Upper lobe of right lung (tissue), 1 donor: ENCODE measurements around the gene DPH1. TPM values are rescaled to one million over a fixed set of nuclear protein-coding genes. Genes with fewer than 3 reads are reported as not detected.

Experiments
- ATAC-seq: fragments of 200-7000 bp; cut with Tn5 transposase; one replicate; pipeline ENCODE4 v1.9.1; 2020; ENCODE audit warnings: mild to moderate bottlenecking, moderate library complexity
- DNase-seq: peaks from one replicate; pipeline ENCODE4 v3.0.0-alpha.2; 2020
- H3K27ac ChIP-seq: fragments of 200-600 bp; one replicate; pipeline ENCODE4 v1.8.0; 2022
- H3K27me3 ChIP-seq: fragments of 200-600 bp; one replicate; pipeline ENCODE4 v1.8.0; 2022; ENCODE audit warnings: mild to moderate bottlenecking
- H3K36me3 ChIP-seq: fragments of 200-600 bp; one replicate; pipeline ENCODE4 v1.8.0; 2022
- H3K4me1 ChIP-seq: fragments of 200-600 bp; one replicate; pipeline ENCODE4 v1.8.0; 2022
- H3K4me3 ChIP-seq: fragments of 200-600 bp; one replicate; pipeline ENCODE4 v1.8.0; 2022; ENCODE audit warnings: mild to moderate bottlenecking
- H3K9me3 ChIP-seq: fragments of 200-600 bp; one replicate; pipeline ENCODE4 v1.8.0; 2022
- CTCF ChIP-seq: fragments of 200-600 bp; IDR thresholded peaks from one replicate; pipeline ENCODE4 v1.8.0; 2022; ENCODE audit warnings: antibody characterized with exemption
- intact Hi-C: fragments of 100-400 bp; cut with DNase I; formaldehyde crosslinking; loops from one replicate; pipeline ENCODE4 v1.11.0; 2022
- total RNA-seq: library from RNA; stranded (reverse); fragmentation: NEBNext Ultra II Directional; extraction: Animal tissue kit (Norgen Biotek cat#: 25700); gene quantifications from one replicate; pipeline ENCODE4 v1.2.1, GENCODE V29; 2021
- donor health status: DM: no; HTN: yes; CAD: no; lungs with severe emphysema.

DPH1 gene
- total RNA-seq, 1 donor from 2014 or later, result 47.8 TPM

- ATAC-seq, result no peak
- H3K36me3 ChIP-seq, result peaks cover 24% of the 10 kb centered on the region
- no peaks in the 10 kb centered on the region for H3K9me3 ChIP-seq
Measured at GRCh38 chr17:2062571-2063183, 32.7 kb downstream of the DPH1 start.

GRCh38 chr17:2063261-2064146, 33.6 kb downstream of the DPH1 start:
- Histone ChIP-seq H3K27me3 (no peaks in the 10 kb centered on the region), H3K4me1 (peaks cover 80% of the 10 kb centered on the region), H3K9me3 (no peaks in the 10 kb centered on the region), H3K4me3 (no peak overlapping the region), H3K36me3 (peaks cover 28% of the 10 kb centered on the region), H3K27ac (peak overlapping the region; percentile 69)
- no peak for DNase-seq
- TF ChIP-seq CTCF, result no peak
- intact Hi-C loops, result no loop called here
- no peak for ATAC-seq

More at GRCh38 chr17:2062571-2063183, 32.7 kb downstream of the DPH1 start:
- Histone ChIP-seq H3K4me1 (peaks cover 72% of the 10 kb centered on the region), H3K27me3 (no peaks in the 10 kb centered on the region), H3K27ac (peak overlapping the region; percentile 69), H3K4me3 (no peak overlapping the region)
- DNase-seq, result no peak
- intact Hi-C loops, result no loop called here
- TF ChIP-seq CTCF, result no peak

GRCh38 chr17:2064147-2064489, 34.2 kb downstream of the DPH1 start:
- Histone ChIP-seq H3K36me3 (peaks cover 32% of the 10 kb centered on the region), H3K4me1 (peaks cover 82% of the 10 kb centered on the region), H3K27me3 (no peaks in the 10 kb centered on the region), H3K4me3 (no peak overlapping the region), H3K9me3 (no peaks in the 10 kb centered on the region), H3K27ac (peak overlapping the region; percentile 55)
- DNase-seq, result no peak
- no peak for ATAC-seq
- intact Hi-C loops, result no loop called here
- no peak for TF ChIP-seq CTCF

- intact Hi-C loops, result no loop called here
- Histone ChIP-seq H3K9me3 (no peaks in the 10 kb centered on the region), H3K4me3 (no peak overlapping the region), H3K27me3 (no peaks in the 10 kb centered on the region), H3K4me1 (peaks cover 78% of the 10 kb centered on the region), H3K27ac (peak overlapping the region; percentile 55), H3K36me3 (peaks cover 31% of the 10 kb centered on the region)
- no peak for ATAC-seq
- no peak for TF ChIP-seq CTCF
- DNase-seq, result no peak
Measured at GRCh38 chr17:2064520-2064971, 34.6 kb downstream of the DPH1 start.

GRCh38 chr17:2064980-2065785, 35.2 kb downstream of the DPH1 start:
- Histone ChIP-seq H3K4me1 (peaks cover 72% of the 10 kb centered on the region), H3K27me3 (no peaks in the 10 kb centered on the region), H3K27ac (peak overlapping the region; percentile 55), H3K36me3 (peaks cover 24% of the 10 kb centered on the region), H3K9me3 (no peaks in the 10 kb centered on the region), H3K4me3 (no peak overlapping the region)
- intact Hi-C loops, result no loop called here
- ATAC-seq (peak; percentile 54), DNase-seq (no peak)
- peak; percentile 38 for TF ChIP-seq CTCF
